Kidney (tissue), 14 donors: ENCODE results near the gene RPP25. TPM values are rescaled to one million over a fixed set of nuclear protein-coding genes. Genes with fewer than 3 reads are reported as not detected.

Experiments used
- DNase-seq, 5 donors: peaks; one replicate each; pipeline ENCODE4 v3.0.0-alpha.2; 2013 to 2020
- FAIRE-seq: peaks from 2 replicates; lab custom pipeline; 2012; peaks lifted over from hg19 to GRCh38; lab: Jason Lieb, UNC
- H3K27ac ChIP-seq, 2 donors: one replicate each; pipeline ENCODE4 v1.7.0; 2013; ENCODE audit warnings: low read depth in 2 of 2, low read length in 2 of 2, inconsistent platforms in 1 of 2
- H3K27me3 ChIP-seq: one replicate; pipeline ENCODE4 v1.7.1; 2013; ENCODE audit warnings: low read length, inconsistent platforms; ENCODE audit not compliant: control insufficient read depth, insufficient read depth
- H3K36me3 ChIP-seq, 3 donors: one replicate each; pipeline versions ENCODE4 v1.7.0 to v1.7.1; 2013; ENCODE audit warnings: low read length in 3 of 3, control low read depth in 1 of 3, inconsistent platforms in 1 of 3; ENCODE audit not compliant: insufficient read depth in 3 of 3, control insufficient read depth in 2 of 3
- H3K4me1 ChIP-seq, 3 donors: one replicate each; pipeline versions ENCODE4 v1.7.0 to v1.7.1; 2013; ENCODE audit warnings: low read length in 3 of 3, inconsistent platforms in 1 of 3, low read depth in 1 of 3; ENCODE audit not compliant: control insufficient read depth in 2 of 3, insufficient read depth in 2 of 3
- H3K4me3 ChIP-seq, 3 donors: one replicate each; pipeline versions ENCODE4 v1.7.0 to v1.8.1; 2013; ENCODE audit warnings: low read length in 3 of 3, control low read depth in 1 of 3, inconsistent platforms in 1 of 3
- H3K9ac ChIP-seq, 3 donors: one replicate each; pipeline versions ENCODE4 v1.7.0 to v1.7.1; 2013; ENCODE audit warnings: low read length in 3 of 3, control low read depth in 1 of 3, inconsistent platforms in 1 of 3
- H3K9me3 ChIP-seq, 3 donors: one replicate each; pipeline versions ENCODE4 v1.7.0 to v1.7.1; 2013; ENCODE audit warnings: low read length in 3 of 3, control low read depth in 1 of 3, inconsistent platforms in 1 of 3; ENCODE audit not compliant: control insufficient read depth in 2 of 3, insufficient read depth in 1 of 3
- CTCF ChIP-seq: IDR thresholded peaks from 3 replicates; pipeline ENCODE4 v1.5.1; 2012; ENCODE audit warnings: mild to moderate bottlenecking, moderate library complexity, borderline replicate concordance; ENCODE audit not compliant: insufficient read depth; ENCODE audit errors: extremely low read depth
- intact Hi-C: fragments of 100-400 bp; cut with DNase I; formaldehyde crosslinking; loops from one replicate; pipeline ENCODE4 v1.11.1; 2022
- polyA plus RNA-seq: library from polyadenylated mRNA; stranded (reverse); fragments of 350-450 nt; fragmentation: Illumina TruSeq; extraction: RNeasy Lipid Tissue Mini Kit (QIAGEN cat#74804); gene quantifications from one replicate; pipeline ENCODE4 v1.2.3, GENCODE V29; 2014; ENCODE audit warnings: low read depth, low replicate concordance; ENCODE audit not compliant: insufficient read depth
- total RNA-seq: library from RNA; stranded (reverse); fragmentation: NEBNext Ultra II Directional; extraction: Animal tissue kit (Norgen Biotek cat#: 25700); gene quantifications from one replicate; pipeline ENCODE4 v1.2.1, GENCODE V29; 2021
- donor health status: control.
- donor health status: control.
- donor health status: control.
- donor health status: control.
- donor health status: control.
- donor health status: DM: yes; HTN: yes; CAD: no.
- donor health status: Normal renal cell carcinoma (clear cell type).

The RPP25 gene
- total and polyA plus RNA-seq, 2 donors from 2014 or later = 7.2 to 7.3 TPM

DNA sequence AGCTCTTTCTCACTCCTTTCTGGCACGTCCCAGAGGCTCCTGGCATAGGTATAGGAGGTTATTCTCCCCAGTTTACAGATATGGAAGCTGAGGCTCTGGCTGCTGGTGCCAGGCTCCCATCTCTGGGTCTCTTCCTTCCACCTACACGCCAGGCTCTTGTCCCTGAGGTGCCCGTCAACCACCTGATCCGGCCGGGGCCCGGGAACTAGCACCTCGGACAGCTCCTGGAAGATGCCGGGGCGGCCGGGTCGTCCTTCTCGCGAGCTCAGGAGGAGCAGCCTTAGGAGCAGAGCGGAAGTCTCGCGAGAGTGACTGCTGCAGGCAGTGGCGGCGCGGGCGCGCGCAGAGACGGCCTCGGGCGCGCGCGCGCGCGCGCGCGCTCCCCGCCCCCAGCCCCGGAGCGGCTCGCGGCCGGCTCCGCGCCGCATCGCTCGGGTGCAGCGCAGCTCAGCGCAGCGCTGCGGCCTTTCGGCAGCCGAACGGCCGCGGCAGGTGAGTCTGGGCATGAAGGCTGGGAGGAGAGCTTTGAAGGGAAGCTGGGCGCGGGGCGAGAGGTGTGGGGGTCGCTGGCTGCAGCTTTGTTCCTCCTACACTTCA lies 38.7 kb upstream of the RPP25 start, which contains the start of gene SCAMP5:
TSS of gene SCAMP5 (plus strand) at position 382 of the 597 bp plus-strand sequence. CDS start 16,277 bp downstream, outside the sequence.
- peak within 1 kb of the TSS; percentile 68 to 75 (median 74) for H3K4me3 ChIP-seq
- TF ChIP-seq CTCF = no peak
- no peaks in the 10 kb centered on the region for H3K27me3 ChIP-seq
- FAIRE-seq (no peak), DNase-seq (peak; percentile 97 to 98 (median 97))
- H3K9me3 ChIP-seq = no peaks in the 10 kb centered on the region
- H3K9ac ChIP-seq = peak within 1 kb of the TSS in 2 of 3 donors; percentile 35 to 51
- H3K4me1 ChIP-seq = peaks cover 0 to 8% (median 0%) of the 10 kb centered on the region in 3 donors
- H3K27ac ChIP-seq = no peak within 1 kb of the TSS
- H3K36me3 ChIP-seq = no peaks in the 10 kb centered on the region
- intact Hi-C loops = no loop called here

GRCh38 chr15:74994685-74995084 lies 38.1 kb upstream of the RPP25 start:
- no peak for FAIRE-seq
- TF ChIP-seq CTCF = no peak
- Histone ChIP-seq H3K9me3 (no peaks in the 10 kb centered on the region), H3K4me3 (peak overlapping the region in 2 of 3 donors; percentile 13 to 20), H3K36me3 (no peaks in the 10 kb centered on the region), H3K27me3 (no peaks in the 10 kb centered on the region), H3K4me1 (peaks cover 0 to 8% (median 0%) of the 10 kb centered on the region in 3 donors), H3K9ac (no peak overlapping the region), H3K27ac (no peak overlapping the region)
- DNase-seq = no peak
- intact Hi-C loops = no loop called here

DNA sequence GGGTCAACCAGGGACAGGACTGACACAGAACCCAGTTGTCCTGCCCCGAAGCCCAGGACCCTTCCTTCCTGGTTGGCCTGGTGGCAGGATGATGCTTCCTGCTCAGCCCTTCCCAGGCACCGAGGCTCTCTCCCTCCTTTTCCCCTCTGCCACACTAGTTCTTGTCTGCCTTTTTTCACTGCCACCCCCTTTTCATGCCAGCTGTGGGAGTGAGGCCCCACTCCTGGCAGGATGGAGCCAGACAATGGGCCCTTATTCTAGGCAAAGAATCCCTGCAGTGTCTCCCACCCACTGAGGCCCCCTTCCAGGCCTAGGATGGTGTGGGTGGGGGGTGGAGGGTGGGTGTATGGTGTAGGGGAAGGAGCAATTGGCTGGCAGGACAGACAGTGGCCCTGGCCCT lies 37.7 kb upstream of the RPP25 start:
- peaks cover 0 to 8% (median 0%) of the 10 kb centered on the region in 3 donors for H3K4me1 ChIP-seq
- FAIRE-seq (no peak), DNase-seq (no peak)
- no peaks in the 10 kb centered on the region for H3K27me3 ChIP-seq
- no peak overlapping the region for H3K9ac ChIP-seq
- no peak overlapping the region for H3K27ac ChIP-seq
- intact Hi-C loops = no loop called here
- no peaks in the 10 kb centered on the region for H3K36me3 ChIP-seq
- H3K9me3 ChIP-seq = no peaks in the 10 kb centered on the region
- no peak overlapping the region for H3K4me3 ChIP-seq
- TF ChIP-seq CTCF = no peak
